ENCODE data around the gene PAQR9. TPM values are rescaled to one million over a fixed set of nuclear protein-coding genes. Genes with fewer than 3 reads are reported as not detected.

PAQR9 gene
- total and polyA plus RNA-seq, 9 of the 15 experiments (the other 6 are each of a cell fraction or from before 2014, with no cell fraction given): 0.04 to 0.58 (median 0.22) TPM

GRCh38 chr3:142958707-142959106 lies 4.8 kb downstream of the PAQR9 start (continued):
- TF ChIP-seq ZNF609 (CRISPR knock-in tag; IDR thresholded peaks at IDR 0.05; ENCODE audit: borderline replicate concordance): no peak
- TF ChIP-seq RFX1 (IDR thresholded peaks at IDR 0.05): no peak
- no peak for TF ChIP-seq TEAD1 (CRISPR knock-in tag; IDR thresholded peaks at IDR 0.05)
- no peak for TF ChIP-seq SMC3 (conservative IDR thresholded peaks at IDR 0.05; ENCODE audit: insufficient read depth, low read depth, low read length)
- no peak for TF ChIP-seq GMEB1 (CRISPR knock-in tag; IDR thresholded peaks at IDR 0.05)
- no peak for TF ChIP-seq HMGN3 (IDR thresholded peaks at IDR 0.05; ENCODE audit: borderline replicate concordance, extremely low read depth, insufficient read length, low read depth, low read length)
- no peak for TF ChIP-seq MNT (conservative IDR thresholded peaks at IDR 0.05)
- no peak for TF ChIP-seq NR2C2 (CRISPR knock-in tag; IDR thresholded peaks at IDR 0.05)
- no peak for TF ChIP-seq NR2C2 (tag; IDR thresholded peaks at IDR 0.05)
- no peak for TF ChIP-seq PURB (CRISPR knock-in tag; IDR thresholded peaks at IDR 0.05; ENCODE audit: low read depth)
- TF ChIP-seq FOXO4 (CRISPR knock-in tag; IDR thresholded peaks at IDR 0.05): no peak
- no peak for TF ChIP-seq FOXM1 (IDR thresholded peaks at IDR 0.05; ENCODE audit: low read depth)
- no peak for TF ChIP-seq FOXM1 (CRISPR knock-in tag; IDR thresholded peaks at IDR 0.05; ENCODE audit: low read depth)
- no peak for TF ChIP-seq PRPF4 (IDR thresholded peaks at IDR 0.05; ENCODE audit: insufficient read depth, low read depth, low read length, poor library complexity, severe bottlenecking)
- TF ChIP-seq CTCFL (IDR thresholded peaks at IDR 0.05; ENCODE audit: borderline replicate concordance, insufficient read depth, low read depth, low read length, poor library complexity, severe bottlenecking): no peak
- TF ChIP-seq NBN (IDR thresholded peaks at IDR 0.05; ENCODE audit: low read depth): no peak

Data from K562 (cell line).